Activated T-cell treated with anti-CD3 and anti-CD28 coated beads, Interleukin-2, amount 50 U/mL, for 24 hours (primary cell): ENCODE results near the gene APC2.

Experiments used
- DNase-seq: peaks from one replicate; pipeline ENCODE4 v3.0.0-alpha.2; 2020
- H3K27ac Mint-ChIP-seq: 2 replicates; pipeline ENCODE4 v1.8.0; 2020; ENCODE audit warnings: mild to moderate bottlenecking, mixed read lengths
- H3K27me3 Mint-ChIP-seq: 2 replicates; pipeline ENCODE4 v1.8.0; 2020; ENCODE audit warnings: mixed read lengths
- H3K36me3 Mint-ChIP-seq: 2 replicates; pipeline ENCODE4 v1.8.0; 2020; ENCODE audit warnings: low read depth, mixed read lengths
- H3K4me1 Mint-ChIP-seq: 2 replicates; pipeline ENCODE4 v1.8.0; 2020; ENCODE audit warnings: low read depth, mixed read lengths
- H3K4me3 Mint-ChIP-seq: 2 replicates; pipeline ENCODE4 v1.8.0; 2020; ENCODE audit warnings: mild to moderate bottlenecking, moderate library complexity, mixed read lengths
- H3K9me3 Mint-ChIP-seq: 2 replicates; pipeline ENCODE4 v1.8.0; 2020; ENCODE audit warnings: mixed read lengths

Gene APC2

DNA sequence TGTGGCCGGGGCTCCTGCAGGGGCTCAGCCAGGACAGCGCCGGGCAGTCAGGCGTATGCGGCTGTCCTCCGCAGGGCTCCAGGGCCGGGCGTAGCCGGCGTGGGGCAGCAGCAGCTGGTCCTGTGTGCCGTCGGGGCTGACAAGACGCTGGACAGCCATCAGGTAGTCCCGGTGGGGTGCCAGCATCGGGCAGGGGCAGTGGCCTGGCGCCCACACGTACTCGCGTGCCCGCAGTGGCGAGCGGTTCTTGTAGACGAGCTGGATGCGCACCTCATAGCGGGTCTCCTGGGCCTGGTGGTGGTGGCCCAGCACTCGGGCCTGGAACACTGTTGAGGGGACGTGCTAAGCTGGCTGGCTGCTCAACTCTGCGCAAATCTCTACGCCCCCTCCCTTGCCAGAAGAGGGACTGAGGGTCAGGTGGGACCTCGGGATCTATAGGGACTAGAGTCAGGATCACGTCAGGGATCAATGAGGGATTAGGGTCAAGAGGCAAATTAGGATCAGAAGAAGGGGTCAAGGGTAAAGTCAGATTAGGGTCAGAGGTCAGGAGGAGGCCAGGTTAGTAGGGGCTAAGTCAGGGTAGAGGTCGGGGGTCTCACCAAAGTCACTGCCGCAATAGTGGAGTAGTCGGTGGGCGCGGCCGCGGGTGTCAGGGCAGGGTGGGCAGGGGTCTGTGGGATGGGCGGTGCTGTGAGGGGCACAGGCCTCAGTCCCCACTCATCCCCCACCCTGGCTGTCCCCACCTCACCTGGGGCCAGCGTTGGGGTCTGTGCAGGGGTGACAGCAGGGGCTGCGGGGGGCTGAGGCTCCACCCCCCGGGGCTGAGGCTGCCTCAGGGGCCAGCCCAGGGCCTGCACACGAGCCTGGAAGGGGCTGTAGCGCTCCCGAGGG, 56.3 kb downstream of the APC2 start:
- H3K36me3 Mint-ChIP-seq: peaks cover 4% of the 10 kb centered on the region
- no peak overlapping the region for H3K4me3 Mint-ChIP-seq
- DNase-seq: no peak
- peak overlapping the region; percentile 45 for H3K27ac Mint-ChIP-seq
- H3K4me1 Mint-ChIP-seq: peaks cover 28% of the 10 kb centered on the region
- H3K9me3 Mint-ChIP-seq: no peaks in the 10 kb centered on the region
- peaks cover 14% of the 10 kb centered on the region for H3K27me3 Mint-ChIP-seq

DNA sequence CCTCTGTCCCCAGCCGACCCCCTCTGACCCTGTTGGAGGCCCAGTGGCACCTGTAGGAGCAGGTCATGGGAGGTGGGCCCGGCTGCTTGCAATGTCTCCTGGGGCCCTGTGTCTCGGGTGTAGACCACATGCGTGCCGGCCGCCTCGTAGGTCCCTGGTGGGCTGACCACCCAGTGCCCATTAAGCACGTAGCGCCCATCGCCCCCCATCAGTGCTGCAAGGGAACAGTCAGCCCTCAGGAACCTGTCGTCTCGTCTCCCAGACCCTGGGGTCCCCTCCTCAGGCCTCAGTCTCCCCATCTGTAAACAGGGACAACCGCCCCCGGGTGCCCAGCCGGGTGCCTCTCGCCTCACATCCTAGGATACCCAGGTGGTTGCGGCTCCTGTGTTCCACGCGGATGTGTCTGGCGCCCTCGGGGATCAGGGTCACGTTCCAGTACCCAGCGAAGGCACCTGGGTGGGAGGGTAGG, 57.3 kb downstream of the APC2 start:
- Mint-ChIP-seq H3K27ac (no peak overlapping the region), H3K4me1 (peaks cover 29% of the 10 kb centered on the region), H3K4me3 (no peak overlapping the region), H3K27me3 (peaks cover 14% of the 10 kb centered on the region), H3K36me3 (peaks cover 4% of the 10 kb centered on the region), H3K9me3 (no peaks in the 10 kb centered on the region)
- DNase-seq: no peak

DNA sequence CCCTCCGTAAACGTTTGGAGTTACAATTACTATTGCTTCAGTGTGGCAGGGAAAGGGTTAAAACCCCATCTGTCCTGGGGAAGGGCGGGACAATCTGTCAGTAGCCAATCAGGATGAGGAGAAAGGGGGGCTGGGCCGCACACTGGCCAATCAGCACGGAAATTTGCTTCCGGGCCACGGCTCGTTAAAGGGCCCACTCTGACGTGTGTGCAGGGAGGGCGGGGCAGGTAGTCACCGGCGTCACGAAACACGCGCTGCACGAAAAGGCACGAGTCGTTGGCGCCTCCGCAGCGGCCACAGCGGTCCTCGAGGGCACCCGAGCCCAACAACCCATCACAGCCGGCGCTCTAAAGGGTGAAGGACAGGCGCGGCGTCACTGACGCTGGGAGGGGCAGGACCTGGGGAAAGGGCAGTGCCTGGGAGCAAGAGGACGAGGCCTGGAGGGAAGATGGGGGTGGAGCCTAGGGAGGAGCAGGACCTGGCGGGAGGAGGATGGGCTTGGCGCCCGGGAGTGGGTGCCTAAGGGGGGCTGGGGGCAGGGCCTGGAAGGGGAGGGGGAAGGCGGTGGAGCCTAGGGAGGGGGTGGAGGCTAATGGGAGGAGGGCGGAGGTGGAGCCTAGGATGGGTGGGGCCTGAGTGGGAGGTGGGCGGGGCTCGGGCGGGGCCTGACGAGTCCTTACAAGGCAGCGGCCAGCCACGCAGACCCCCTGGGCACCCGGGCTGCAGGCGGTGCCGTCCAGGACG, 58.0 kb downstream of the APC2 start:
- Mint-ChIP-seq H3K9me3 (no peaks in the 10 kb centered on the region), H3K27ac (peak overlapping the region; percentile 89), H3K27me3 (peaks cover 9% of the 10 kb centered on the region)

DNA sequence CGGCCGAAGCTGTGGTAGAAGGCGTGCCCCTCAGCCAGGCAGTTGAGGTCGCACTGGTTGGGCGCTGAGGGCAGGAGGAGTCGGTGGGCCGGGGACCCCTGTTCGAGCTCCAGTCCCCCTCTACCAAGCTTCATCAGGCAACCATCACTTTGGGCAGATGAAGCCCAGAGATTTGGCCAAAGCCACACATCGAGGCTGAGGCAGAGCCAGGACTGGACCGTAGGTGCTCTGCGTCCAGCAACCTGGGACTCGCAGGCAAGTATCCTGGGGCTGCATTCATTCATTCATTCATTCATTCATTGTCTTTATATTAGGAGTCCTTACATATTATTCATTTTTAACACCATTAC, 58.6 kb downstream of the APC2 start:
- H3K4me3 Mint-ChIP-seq: no peak overlapping the region
- H3K9me3 Mint-ChIP-seq: no peaks in the 10 kb centered on the region
- H3K27ac Mint-ChIP-seq: no peak overlapping the region
- peaks cover 6% of the 10 kb centered on the region for H3K27me3 Mint-ChIP-seq
- no peak for DNase-seq
- H3K36me3 Mint-ChIP-seq: peaks cover 4% of the 10 kb centered on the region
- peaks cover 27% of the 10 kb centered on the region for H3K4me1 Mint-ChIP-seq

More for the DNA sequence above, 58.0 kb downstream of the APC2 start:
- Mint-ChIP-seq H3K36me3 (peaks cover 4% of the 10 kb centered on the region), H3K4me3 (peak overlapping the region; percentile 77), H3K4me1 (peaks cover 30% of the 10 kb centered on the region)
- peak; percentile 92 for DNase-seq

DNA sequence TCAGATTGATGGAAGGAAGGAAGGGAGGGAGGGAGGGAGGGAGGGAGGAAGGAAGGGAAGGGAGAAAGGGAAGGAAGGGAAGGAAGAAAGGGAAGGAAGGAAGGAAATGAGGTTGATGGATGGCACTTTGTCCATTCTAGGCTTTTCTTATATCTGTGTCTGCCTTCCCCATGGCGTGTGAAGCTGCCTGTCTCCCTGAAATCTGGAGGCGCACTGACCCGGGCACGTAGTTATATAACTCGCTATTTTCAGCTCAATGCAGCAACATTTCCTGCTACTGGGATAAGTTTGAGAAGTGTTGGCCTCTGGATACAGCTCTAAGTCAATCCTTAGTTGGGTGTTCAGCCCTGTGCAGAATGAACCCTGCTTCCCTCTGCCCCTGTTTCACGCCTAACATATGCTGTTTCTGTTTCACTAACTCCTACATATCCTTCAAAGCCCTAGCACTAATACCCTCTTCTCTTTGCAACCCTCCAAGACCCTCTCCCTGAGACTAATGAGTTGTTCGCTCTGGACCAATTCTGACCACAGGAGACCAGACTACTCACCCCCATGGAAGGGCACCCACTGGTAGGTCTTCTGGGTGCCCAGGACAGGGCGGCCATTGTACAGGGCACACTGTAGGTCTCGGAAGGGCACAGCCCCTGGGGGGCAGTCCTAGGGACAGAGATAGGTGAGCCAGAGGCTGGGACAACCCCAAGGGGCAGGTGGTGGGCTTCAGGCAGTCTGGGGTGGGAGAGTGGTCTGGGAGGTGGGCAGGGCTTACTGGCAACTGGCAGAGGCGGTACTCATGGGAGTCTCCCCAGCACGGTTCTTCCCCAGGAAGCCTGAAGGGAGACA, 59.9 kb downstream of the APC2 start:
- Mint-ChIP-seq H3K27ac (no peak overlapping the region), H3K27me3 (peaks cover 3% of the 10 kb centered on the region), H3K4me1 (peaks cover 25% of the 10 kb centered on the region), H3K4me3 (no peak overlapping the region), H3K9me3 (no peaks in the 10 kb centered on the region), H3K36me3 (peaks cover 4% of the 10 kb centered on the region)
- DNase-seq: no peak

DNA sequence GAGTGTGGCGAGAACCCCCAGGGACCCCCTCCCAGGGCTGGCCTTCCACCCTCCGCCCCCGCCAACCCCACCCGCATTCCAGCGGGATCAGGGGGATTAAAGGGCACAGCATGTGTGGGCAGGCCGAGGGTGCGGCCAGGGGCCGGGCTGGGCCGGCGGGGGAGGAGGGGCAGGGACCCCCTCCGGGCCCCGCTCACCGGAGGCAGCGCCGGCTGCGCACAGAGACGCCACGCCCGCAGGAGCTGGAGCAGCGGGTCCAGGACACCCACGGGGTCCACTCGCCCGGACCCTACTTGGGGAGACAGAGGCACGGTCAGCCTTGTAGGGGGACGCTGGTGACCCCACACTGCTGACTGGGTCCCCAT, 60.5 kb downstream of the APC2 start:
- H3K9me3 Mint-ChIP-seq: no peaks in the 10 kb centered on the region
- H3K36me3 Mint-ChIP-seq: peaks cover 4% of the 10 kb centered on the region
- DNase-seq: no peak
- H3K4me1 Mint-ChIP-seq: peaks cover 25% of the 10 kb centered on the region
- peaks cover 3% of the 10 kb centered on the region for H3K27me3 Mint-ChIP-seq
- H3K27ac Mint-ChIP-seq: no peak overlapping the region
- no peak overlapping the region for H3K4me3 Mint-ChIP-seq

DNA sequence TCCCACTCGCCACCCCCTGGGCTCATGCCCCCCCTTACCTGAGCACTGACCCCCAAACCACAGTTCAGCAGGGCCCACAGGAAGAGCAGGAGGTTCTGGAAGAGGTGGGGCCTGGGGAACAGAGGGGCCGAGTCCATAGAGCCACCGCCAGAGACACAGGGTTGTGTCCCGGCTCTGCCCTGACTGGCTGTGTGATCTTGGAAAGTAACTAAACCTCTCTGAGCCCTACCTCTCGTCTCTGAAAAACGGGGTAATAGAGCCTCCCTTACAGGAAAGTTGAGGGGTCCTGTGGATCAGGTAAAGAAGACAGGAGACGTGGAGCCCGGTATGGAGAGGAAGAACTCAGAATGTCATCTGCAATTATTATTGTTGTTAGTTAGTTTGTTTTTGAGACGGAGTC, 60.9 kb downstream of the APC2 start:
- Mint-ChIP-seq H3K4me3 (no peak overlapping the region), H3K4me1 (peaks cover 25% of the 10 kb centered on the region), H3K9me3 (no peaks in the 10 kb centered on the region), H3K27ac (no peak overlapping the region), H3K27me3 (peaks cover 3% of the 10 kb centered on the region), H3K36me3 (peaks cover 2% of the 10 kb centered on the region)
- DNase-seq: no peak

DNA sequence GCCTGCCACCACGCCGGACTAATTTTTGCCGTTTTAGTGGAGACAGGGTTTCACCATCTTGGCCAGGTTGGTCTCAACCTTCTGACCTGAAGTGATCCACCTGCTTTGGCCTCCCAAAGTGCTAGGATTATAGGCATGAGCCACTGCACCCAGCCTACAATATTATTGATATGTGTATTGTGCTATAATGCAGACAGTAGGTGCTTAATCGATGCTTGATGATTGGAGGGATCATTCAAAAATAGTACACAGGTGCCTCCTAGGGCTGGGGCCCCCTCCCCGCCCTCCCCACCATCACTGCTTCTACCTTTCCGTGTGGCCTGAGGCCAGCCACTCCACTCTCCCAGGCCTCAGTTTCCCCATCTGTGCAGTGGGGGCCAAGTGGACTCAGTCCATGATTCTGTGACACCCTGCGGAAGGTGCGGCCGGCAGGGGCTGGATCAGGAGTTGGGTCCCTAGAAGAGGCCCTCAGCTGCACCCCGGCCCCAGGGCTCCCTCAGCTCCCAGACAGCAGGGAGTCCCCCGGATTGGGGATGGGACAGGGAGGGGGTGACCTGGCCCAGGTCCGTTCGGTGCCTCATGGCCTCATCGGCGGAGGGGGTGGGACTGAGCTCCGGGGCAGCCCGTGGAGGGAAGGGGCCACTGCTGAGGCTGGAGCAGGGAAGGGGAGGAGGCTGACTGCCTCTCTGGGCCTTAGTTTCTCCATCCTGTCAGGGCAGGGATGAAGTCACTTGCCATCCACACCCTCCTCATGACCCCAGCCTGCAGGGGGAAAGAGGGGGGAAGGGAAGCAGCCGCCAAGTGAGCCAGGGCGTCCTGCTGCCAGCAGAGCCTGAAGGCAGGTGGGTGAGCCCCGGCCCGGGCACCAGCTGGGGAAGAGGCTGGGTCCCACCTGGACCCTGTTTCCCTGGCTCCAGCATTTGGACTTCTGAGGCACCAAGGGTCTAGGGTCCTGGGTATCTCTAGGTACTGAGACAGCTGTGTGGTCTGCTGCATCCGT, 61.7 kb downstream of the APC2 start:
- Mint-ChIP-seq H3K27me3 (peaks cover 3% of the 10 kb centered on the region), H3K4me1 (peaks cover 23% of the 10 kb centered on the region), H3K36me3 (peaks cover 2% of the 10 kb centered on the region), H3K27ac (no peak overlapping the region), H3K4me3 (peak overlapping the region; percentile 77), H3K9me3 (no peaks in the 10 kb centered on the region)
- no peak for DNase-seq

DNA sequence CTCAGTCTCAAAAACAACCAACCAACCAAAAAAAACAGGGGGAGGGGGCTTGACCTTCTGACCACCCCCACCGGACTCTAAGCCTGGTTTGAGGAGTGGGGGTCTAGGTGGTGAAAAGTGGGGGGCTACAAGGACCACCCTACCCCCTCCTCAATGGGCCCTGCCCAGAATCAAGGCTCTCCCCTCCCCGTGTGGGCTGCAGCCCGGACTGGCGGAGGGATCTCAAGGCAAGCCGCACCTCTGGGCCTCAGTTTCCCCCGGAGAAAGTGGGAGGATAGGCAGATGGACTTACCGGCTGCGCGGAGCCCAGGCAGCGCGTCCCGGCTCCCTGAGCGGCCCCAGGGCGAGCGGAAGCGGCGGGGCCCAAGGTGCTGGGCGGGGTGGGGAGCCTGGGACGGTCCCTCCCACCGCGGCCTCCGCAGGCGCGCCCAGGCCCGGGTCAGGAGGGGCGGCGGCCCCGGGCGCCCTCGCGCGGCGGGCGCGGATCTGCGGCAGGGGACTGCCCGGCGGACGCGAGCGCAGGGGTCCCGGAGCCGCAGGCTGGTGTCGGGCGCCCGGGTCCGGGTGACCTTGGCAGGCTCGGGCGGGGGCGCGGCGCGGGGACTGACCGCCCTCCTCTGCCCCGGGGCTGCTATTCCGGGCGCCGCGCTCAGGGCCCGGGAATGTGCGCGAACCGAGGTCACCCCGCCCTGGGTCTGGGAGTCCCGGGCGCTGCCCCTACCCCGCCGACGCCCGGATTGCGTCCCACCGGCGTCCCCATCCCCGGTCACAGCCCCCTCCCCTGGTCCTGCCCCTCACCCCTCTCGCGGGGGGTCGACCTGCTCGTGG, 63.0 kb downstream of the APC2 start, which contains the start of gene ADAMTSL5:
Gene ADAMTSL5, minus strand, starts transcription at position 349 of the 828 bp plus-strand sequence. CDS start 2,076 bp downstream, outside the sequence.
- Mint-ChIP-seq H3K9me3 (no peaks in the 10 kb centered on the region), H3K4me3 (peak within 1 kb of the TSS; percentile 77), H3K27ac (peak within 1 kb of the TSS; percentile 40), H3K36me3 (peaks cover 2% of the 10 kb centered on the region), H3K27me3 (peaks cover 3% of the 10 kb centered on the region), H3K4me1 (peaks cover 19% of the 10 kb centered on the region)
- peak; percentile 81 for DNase-seq

DNA sequence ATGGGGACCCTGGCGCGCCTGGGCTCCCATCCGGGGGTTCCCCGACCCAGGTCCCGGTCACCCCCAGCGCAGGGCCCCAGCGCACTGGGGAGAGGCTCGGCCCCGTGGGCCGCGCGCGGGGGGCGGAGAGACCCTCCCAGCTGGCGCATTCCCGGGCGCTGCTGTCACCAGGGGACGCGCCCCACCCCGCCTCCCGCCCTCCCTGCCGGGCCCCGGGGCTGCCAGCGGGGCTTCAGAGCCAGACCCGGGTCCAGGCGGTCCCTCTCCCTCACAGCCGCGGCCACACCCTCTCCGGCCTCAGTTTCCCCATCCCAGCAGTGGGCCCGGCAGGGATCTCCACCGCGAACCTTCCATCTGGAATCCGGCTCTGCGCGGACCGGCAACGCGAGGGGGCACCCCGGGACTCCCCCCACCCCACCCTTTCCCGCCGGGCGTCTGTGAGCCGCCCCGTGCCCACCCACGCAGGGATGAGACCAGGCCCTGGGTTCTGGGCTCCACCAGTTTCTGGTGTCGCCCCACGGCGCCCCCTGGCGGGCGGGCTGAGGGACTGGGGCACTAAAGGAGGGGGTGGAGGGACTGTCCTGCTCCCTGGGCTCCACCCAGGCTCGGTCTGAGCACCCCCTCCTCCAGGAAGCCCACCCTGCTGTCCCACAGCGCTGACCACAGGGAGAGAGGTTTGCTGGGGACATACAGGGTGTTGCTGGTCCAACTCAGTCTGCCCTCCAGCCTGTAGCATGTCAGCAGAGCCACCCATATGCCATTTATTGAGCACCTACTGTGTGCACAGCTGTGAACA, 63.8 kb downstream of the APC2 start:
- Mint-ChIP-seq H3K4me1 (peaks cover 16% of the 10 kb centered on the region), H3K36me3 (peaks cover 2% of the 10 kb centered on the region), H3K27ac (no peak overlapping the region), H3K4me3 (peak overlapping the region; percentile 12), H3K27me3 (peaks cover 3% of the 10 kb centered on the region), H3K9me3 (no peaks in the 10 kb centered on the region)
- peak; percentile 77 for DNase-seq

DNA sequence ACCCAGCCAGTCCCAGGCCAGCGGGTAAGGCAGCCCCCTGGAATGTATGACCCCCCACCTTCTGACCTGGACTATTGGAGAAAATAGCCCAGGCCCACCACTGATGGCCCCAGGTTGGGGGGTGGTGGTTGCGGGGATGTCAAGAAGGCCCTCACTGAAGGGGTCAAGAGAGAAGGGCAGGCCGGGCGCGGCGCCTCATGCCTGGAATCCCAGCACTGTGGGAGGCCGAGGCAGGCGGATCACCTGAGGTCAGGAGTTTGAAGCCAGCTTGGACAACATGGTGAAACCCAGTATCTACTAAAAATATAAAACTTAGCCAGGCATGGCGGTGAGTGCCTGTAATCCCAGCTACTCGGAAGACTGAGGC, 64.4 kb downstream of the APC2 start:
- Mint-ChIP-seq H3K4me3 (no peak overlapping the region), H3K9me3 (no peaks in the 10 kb centered on the region), H3K27ac (no peak overlapping the region), H3K36me3 (peaks cover 2% of the 10 kb centered on the region), H3K4me1 (peaks cover 16% of the 10 kb centered on the region), H3K27me3 (peaks cover 3% of the 10 kb centered on the region)
- DNase-seq: no peak

DNA sequence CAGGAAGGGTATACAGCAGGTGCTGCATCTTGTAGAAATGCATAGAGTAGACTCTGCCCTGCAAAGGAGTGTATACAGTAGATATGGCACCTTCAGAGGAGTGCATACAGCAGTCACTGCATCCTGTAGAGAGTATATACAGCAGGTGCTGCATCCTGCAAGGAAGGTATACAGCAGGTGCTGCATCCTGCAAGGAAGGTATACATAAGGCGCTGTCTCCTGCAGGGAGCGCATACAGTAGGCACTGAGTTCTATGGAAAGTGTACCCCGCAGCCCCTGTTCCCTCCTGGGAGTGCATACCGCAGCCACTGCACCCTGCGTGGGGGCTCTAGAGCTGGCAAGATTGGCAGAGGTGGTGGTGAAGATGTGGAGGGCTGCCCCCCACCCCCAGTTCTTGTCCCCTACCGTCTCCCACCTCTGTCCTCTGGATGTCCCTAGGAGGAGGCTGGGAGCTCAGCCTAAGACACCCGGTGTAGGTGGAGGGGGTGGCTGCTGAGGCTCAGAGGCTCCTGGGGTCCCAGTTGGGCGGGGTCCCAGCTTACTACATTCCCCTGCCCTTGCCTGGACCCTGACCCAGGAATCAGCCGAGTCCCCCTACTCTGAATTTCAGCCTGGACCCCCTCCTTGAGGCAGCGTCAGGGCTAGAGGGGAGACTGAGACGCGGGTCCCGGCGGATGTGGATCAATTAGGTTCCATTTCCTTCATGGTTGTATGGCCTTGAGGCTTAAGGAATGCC, 65.2 kb downstream of the APC2 start:
- no peak overlapping the region for H3K4me3 Mint-ChIP-seq
- H3K27me3 Mint-ChIP-seq: peaks cover 3% of the 10 kb centered on the region
- no peaks in the 10 kb centered on the region for H3K36me3 Mint-ChIP-seq

More for the DNA sequence above, 65.2 kb downstream of the APC2 start:
- no peaks in the 10 kb centered on the region for H3K9me3 Mint-ChIP-seq
- no peak for DNase-seq
- H3K4me1 Mint-ChIP-seq: peaks cover 10% of the 10 kb centered on the region
- no peak overlapping the region for H3K27ac Mint-ChIP-seq
